Heart left ventricle (tissue), 13 donors: ENCODE measurements around the gene RAB27B.

ENCODE experiments used
- CTCF ChIP-seq, 12 donors: fragments of 200-600 bp; sonication (generic) in 4 of 12; IDR thresholded peaks; one replicate each; pipeline versions ENCODE4 v1.5.0 to v1.8.0; 2018 to 2022; ENCODE audit warnings: antibody characterized with exemption in 12 of 12, mild to moderate bottlenecking in 5 of 12
- POLR2A ChIP-seq, 2 donors: fragments of 450-650 bp; IDR thresholded peaks; one replicate each; pipeline ENCODE4 v1.6.1; 2017; ENCODE audit warnings: antibody characterized with exemption in 2 of 2, mild to moderate bottlenecking in 2 of 2, moderate library complexity in 2 of 2
- donor health status: ischemic (EF 13 %, LVEDD 7.1; RV severe dilation, severe dysfunction).
- donor health status: DM: no; HTN: yes; CAD: no.
- donor health status: DM: no; HTN: no; CAD: no.
- donor health status: ischemic (EF 25% LVEDD 6.9; RV normal size, moderate dysfunction).
- donor health status: ischemic (EF 25% LVEDD 5.7; RV mildly dilated, moderate dysfunction).
- donor health status: ischemic (EF 35%, LVEDD 5.7; RV mildly dilated, moderate dysfunction).
- donor health status: nonischemic (EF 11% LVEDD 7.7; RV severe dilation, severe dysfunction).
- donor health status: DM: yes; HTN: yes; CAD: no.
- donor health status: PGD.
- donor health status: ischemic (EF 29% LVEDD 5.4; RV normal size, mild dysfunction).
- donor health status: nonischemic (EF 23%, LVEDD 6.1; RV moderate dilation, normal function).

GRCh38 chr18:54899500-54899899 is 71.2 kb downstream of the RAB27B start:
- TF ChIP-seq CTCF (IDR thresholded peaks at IDR 0.05) (no peak), POLR2A (IDR thresholded peaks at IDR 0.05) (no peak)
